ENCODE data around the gene FOLR3.
A peak's percentile ranks its signal among the peaks of the same experiment; 100 is the strongest.

The FOLR3 gene

DNA sequence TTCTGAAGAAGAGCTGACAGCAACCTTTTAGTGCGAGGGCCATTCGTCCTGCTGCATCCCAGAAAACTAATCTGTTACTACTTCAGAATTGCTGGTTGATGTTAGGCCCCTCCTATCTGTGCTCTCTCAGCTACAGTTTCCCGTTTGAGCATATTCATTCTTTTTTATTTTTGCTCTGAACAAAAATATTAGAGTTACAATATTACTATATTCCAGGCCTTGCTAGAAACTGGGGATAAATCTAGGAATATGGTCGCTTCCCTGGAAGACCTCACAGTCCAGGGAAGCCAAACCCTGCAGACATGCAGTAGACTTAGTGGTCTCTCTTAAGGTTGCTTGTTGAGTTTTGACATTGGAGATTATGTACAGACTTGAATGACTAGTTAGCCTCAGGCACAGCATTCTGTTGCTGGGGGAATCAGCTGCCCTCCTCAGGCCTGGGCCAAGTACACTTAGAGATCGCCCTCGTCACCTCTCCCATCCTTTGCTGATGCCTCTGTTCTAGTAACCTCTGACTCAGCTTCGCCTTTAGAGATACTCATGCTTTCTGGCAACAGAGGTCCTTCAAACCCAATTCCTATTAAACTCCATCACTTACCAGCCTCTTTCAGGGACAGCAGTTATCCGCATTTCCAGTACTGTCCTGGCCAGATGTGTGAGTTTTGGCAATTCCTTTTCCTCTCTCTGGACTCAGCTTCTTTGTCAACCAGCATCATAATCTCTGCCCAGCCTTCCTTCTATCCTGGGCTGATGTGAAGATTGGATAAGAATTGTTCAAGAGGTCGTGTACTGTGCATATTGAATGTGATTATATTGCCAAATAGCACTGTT, 22.3 kb upstream of the FOLR3 start:
- TF ChIP-seq, protein P1, sequence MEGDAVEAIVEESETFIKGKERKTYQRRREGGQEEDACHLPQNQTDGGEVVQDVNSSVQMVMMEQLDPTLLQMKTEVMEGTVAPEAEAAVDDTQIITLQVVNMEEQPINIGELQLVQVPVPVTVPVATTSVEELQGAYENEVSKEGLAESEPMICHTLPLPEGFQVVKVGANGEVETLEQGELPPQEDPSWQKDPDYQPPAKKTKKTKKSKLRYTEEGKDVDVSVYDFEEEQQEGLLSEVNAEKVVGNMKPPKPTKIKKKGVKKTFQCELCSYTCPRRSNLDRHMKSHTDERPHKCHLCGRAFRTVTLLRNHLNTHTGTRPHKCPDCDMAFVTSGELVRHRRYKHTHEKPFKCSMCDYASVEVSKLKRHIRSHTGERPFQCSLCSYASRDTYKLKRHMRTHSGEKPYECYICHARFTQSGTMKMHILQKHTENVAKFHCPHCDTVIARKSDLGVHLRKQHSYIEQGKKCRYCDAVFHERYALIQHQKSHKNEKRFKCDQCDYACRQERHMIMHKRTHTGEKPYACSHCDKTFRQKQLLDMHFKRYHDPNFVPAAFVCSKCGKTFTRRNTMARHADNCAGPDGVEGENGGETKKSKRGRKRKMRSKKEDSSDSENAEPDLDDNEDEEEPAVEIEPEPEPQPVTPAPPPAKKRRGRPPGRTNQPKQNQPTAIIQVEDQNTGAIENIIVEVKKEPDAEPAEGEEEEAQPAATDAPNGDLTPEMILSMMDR (IDR thresholded peaks at IDR 0.05; ENCODE audit: control insufficient read depth, insufficient read depth, low read depth, low read length, missing control alignments), result no peak
- peak overlapping the region; percentile 76 for H3K4me3 ChIP-seq (ENCODE audit: control insufficient read depth, low read depth, low read length)
- no peak for DNase-seq (ENCODE audit: low read depth)

- no peak overlapping the region for H3K4me3 ChIP-seq (ENCODE audit: control insufficient read depth, low read depth, low read length)
- no peak for DNase-seq (ENCODE audit: low read depth)
- TF ChIP-seq, protein P1 (IDR thresholded peaks at IDR 0.05; ENCODE audit: control insufficient read depth, insufficient read depth, low read depth, low read length, missing control alignments), result no peak
Measured at GRCh38 chr11:72114570-72114969, 21.0 kb upstream of the FOLR3 start.

- no peak for DNase-seq (ENCODE audit: low read depth)
- no peak overlapping the region for H3K4me3 ChIP-seq (ENCODE audit: control insufficient read depth, low read depth, low read length)
- TF ChIP-seq, protein P1 (IDR thresholded peaks at IDR 0.05; ENCODE audit: control insufficient read depth, insufficient read depth, low read depth, low read length, missing control alignments), result no peak
Measured at GRCh38 chr11:72116019-72116755, 19.3 kb upstream of the FOLR3 start.

- H3K4me3 ChIP-seq (ENCODE audit: control insufficient read depth, low read depth, low read length), result no peak overlapping the region
- no peak for DNase-seq (ENCODE audit: low read depth)
- TF ChIP-seq, protein P1 (IDR thresholded peaks at IDR 0.05; ENCODE audit: control insufficient read depth, insufficient read depth, low read depth, low read length, missing control alignments), result no peak
Measured at GRCh38 chr11:72119198-72119597, 16.3 kb upstream of the FOLR3 start.

GRCh38 chr11:72120930-72121329, 14.6 kb upstream of the FOLR3 start:
- no peak overlapping the region for H3K4me3 ChIP-seq (ENCODE audit: control insufficient read depth, low read depth, low read length)
- TF ChIP-seq, protein P1 (IDR thresholded peaks at IDR 0.05; ENCODE audit: control insufficient read depth, insufficient read depth, low read depth, low read length, missing control alignments), result no peak
- DNase-seq (ENCODE audit: low read depth), result no peak

DNA sequence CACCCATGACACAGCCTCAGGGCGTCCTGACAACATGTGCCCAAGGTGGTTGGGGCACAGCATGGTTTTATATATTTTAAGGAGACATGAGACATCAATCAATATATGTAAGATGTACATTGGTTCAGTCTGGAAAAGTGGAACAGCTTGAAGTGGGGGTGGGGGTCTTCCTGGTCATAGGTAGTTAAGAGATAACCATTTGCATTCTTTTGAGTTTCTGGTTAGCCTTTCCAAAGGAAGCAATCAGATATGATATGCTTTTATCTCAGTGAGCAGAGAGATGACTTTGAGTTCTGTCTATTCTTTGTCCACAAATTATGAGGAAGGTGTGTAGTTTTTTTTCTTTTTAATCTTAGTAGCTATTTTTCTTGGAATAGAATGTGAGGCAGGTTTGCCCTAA, 12.9 kb upstream of the FOLR3 start:
- DNase-seq (ENCODE audit: low read depth), result no peak
- H3K4me3 ChIP-seq (ENCODE audit: control insufficient read depth, low read depth, low read length), result no peak overlapping the region
- TF ChIP-seq, protein P1 (IDR thresholded peaks at IDR 0.05; ENCODE audit: control insufficient read depth, insufficient read depth, low read depth, low read length, missing control alignments), result no peak

All from AG09309 (cell line).